Liver (tissue), 3 donors: ENCODE data around the gene ZNFX1.

Experiments used
- ATF3 ChIP-seq: IDR thresholded peaks from 2 replicates; pipeline ENCODE4 v1.6.1; 2016; ENCODE audit warnings: antibody characterized with exemption
- CTCF ChIP-seq: fragments of 150-350 bp; IDR thresholded peaks from 2 replicates; pipeline ENCODE4 v1.5.1; 2017; ENCODE audit warnings: improper control_type of control experiment, low read depth, low read length; ENCODE audit not compliant: missing input control
- FOXA1 ChIP-seq: IDR thresholded peaks from 2 replicates; pipeline ENCODE4 v1.6.1; 2016; ENCODE audit warnings: antibody characterized with exemption
- GABPA ChIP-seq, 2 donors: IDR thresholded peaks in 1 of 2; conservative IDR thresholded peaks in 1 of 2; 2 replicates each; pipeline ENCODE4 v1.6.1; 2016; ENCODE audit warnings: antibody characterized with exemption in 2 of 2, mild to moderate bottlenecking in 1 of 2, moderate library complexity in 1 of 2
- HNF4G ChIP-seq: IDR thresholded peaks from 2 replicates; pipeline ENCODE4 v1.6.1; 2016; ENCODE audit warnings: antibody characterized with exemption
- JUND ChIP-seq, 2 donors: IDR thresholded peaks; 2 replicates each; pipeline ENCODE4 v1.6.1; 2016; ENCODE audit warnings: antibody characterized with exemption in 2 of 2
- MAX ChIP-seq: IDR thresholded peaks from 2 replicates; pipeline ENCODE4 v1.6.1; 2016; ENCODE audit warnings: antibody characterized with exemption
- NR2F2 ChIP-seq: IDR thresholded peaks from 2 replicates; pipeline ENCODE4 v1.6.1; 2016; ENCODE audit warnings: antibody characterized with exemption
- RAD21 ChIP-seq, 2 donors: IDR thresholded peaks; 2 replicates each; pipeline ENCODE4 v1.6.1; 2016; ENCODE audit warnings: antibody characterized with exemption in 2 of 2, mild to moderate bottlenecking in 2 of 2
- REST ChIP-seq: IDR thresholded peaks from 2 replicates; pipeline ENCODE4 v1.6.1; 2016; ENCODE audit warnings: antibody characterized with exemption, mild to moderate bottlenecking
- TAF1 ChIP-seq: conservative IDR thresholded peaks from 2 replicates; pipeline ENCODE4 v1.6.1; 2016; ENCODE audit warnings: antibody characterized with exemption, mild to moderate bottlenecking
- YY1 ChIP-seq: IDR thresholded peaks from 2 replicates; pipeline ENCODE4 v1.6.1; 2016; ENCODE audit warnings: antibody characterized with exemption, mild to moderate bottlenecking
- ZBTB33 ChIP-seq: IDR thresholded peaks from 2 replicates; pipeline ENCODE4 v1.6.1; 2016; ENCODE audit warnings: antibody characterized with exemption
- donor health status: healthy.
- donor health status: healthy.

- TF ChIP-seq TAF1 = no peak
- TF ChIP-seq ATF3 = no peak
- TF ChIP-seq YY1 = no peak
- TF ChIP-seq CTCF = no peak
- TF ChIP-seq HNF4G = no peak
- no peak for TF ChIP-seq RAD21 (IDR thresholded peaks at IDR 0.05)
- TF ChIP-seq REST = no peak
- no peak for TF ChIP-seq NR2F2
- no peak for TF ChIP-seq JUND (IDR thresholded peaks at IDR 0.05)
- TF ChIP-seq ZBTB33 = no peak
- no peak for TF ChIP-seq GABPA (IDR thresholded peaks at IDR 0.05 in 1 of 2, conservative IDR thresholded peaks at IDR 0.05 in 1 of 2)
- TF ChIP-seq FOXA1 = no peak
- no peak for TF ChIP-seq MAX
These were observed 25.3 kb upstream of the ZNFX1 start for GRCh38 chr20:49303065-49303552.
